ENCODE data around the gene ME3.

DNA sequence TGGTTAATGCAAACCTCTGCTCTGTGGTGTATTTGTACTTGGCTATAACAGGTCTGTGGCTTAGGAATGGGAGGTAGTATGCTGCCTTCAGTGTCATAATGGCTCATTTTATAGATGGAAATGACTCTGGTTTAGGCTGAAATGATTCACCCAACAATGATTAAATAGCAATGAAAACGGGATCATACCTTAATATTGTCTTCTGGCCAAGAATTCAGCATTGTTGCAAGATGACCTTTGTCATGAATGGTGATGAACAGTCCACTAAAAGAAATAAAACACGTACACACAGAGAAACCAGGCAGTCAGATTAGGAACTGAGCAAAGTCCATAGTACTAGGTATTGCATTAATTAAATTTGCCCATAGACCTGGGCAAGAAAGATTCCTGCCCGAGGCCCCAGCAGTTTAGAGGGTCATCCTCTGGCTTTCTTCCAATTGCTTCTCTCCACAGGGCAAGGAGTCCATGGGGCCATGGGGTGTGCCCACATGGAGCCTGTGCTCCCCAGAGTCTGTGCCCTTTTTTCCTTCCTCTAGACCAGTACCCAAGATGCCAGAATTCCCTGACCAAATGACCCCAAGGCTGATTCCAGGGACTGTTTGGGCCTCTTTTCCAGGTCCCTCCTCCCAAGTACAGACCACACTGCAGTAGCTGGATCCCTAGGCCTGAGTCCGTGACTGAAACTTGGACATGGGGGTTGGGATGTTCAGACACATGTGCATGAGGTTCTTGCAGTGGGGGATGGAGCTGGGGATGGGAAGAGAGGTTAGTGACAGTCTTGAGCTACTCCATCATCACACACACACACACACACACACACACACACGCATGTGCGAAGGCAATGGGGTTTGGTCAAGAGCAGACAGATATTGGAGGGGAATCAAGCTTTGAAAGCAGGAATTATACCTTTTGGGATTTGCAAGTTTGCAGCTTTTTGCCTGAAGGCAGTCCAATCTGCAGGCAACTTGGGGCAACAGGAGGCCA is 163.5 kb downstream of the ME3 start:
- TF ChIP-seq EZH2phosphoT487 (IDR thresholded peaks at IDR 0.05; ENCODE audit: insufficient read depth, low read depth): no peak
- no peak for TF ChIP-seq EZH2 (IDR thresholded peaks at IDR 0.05; ENCODE audit: insufficient read depth, poor library complexity, severe bottlenecking)

Measured in GM23248 (cell line).